Vagina (tissue), 2 donors: ENCODE data around the gene CIBAR2.

ENCODE experiments used
- CTCF ChIP-seq, 3 experiments: fragments of 450-650 bp in 2 of 3; fragments of 200-600 bp in 1 of 3; sonication (generic) in 1 of 3; IDR thresholded peaks; one replicate each; pipeline ENCODE4 v1.5.1; 2017 to 2019; ENCODE audit warnings: antibody characterized with exemption in 3 of 3, mild to moderate bottlenecking in 2 of 3, moderate library complexity in 2 of 3
- POLR2A ChIP-seq, 2 donors: fragments of 450-650 bp; IDR thresholded peaks; one replicate each; pipeline ENCODE4 v1.6.1; 2017; ENCODE audit warnings: antibody characterized with exemption in 2 of 2, mild to moderate bottlenecking in 2 of 2, moderate library complexity in 2 of 2
- POLR2AphosphoS5 ChIP-seq, 2 donors: sonication (generic); formaldehyde crosslinking; IDR thresholded peaks; one replicate each; pipeline ENCODE4 v1.9.0; 2017; ENCODE audit warnings: antibody characterized with exemption in 2 of 2, mild to moderate bottlenecking in 2 of 2, low read depth in 1 of 2; ENCODE audit not compliant: insufficient read depth in 1 of 2

- TF ChIP-seq POLR2A (IDR thresholded peaks at IDR 0.05) (no peak), CTCF (IDR thresholded peaks at IDR 0.05) (no peak), POLR2AphosphoS5 (IDR thresholded peaks at IDR 0.05; ENCODE audit: insufficient read depth in 1 of 2, low read depth in 1 of 2) (no peak)
Observed at GRCh38 chr16:85133290-85133599, 21.0 kb upstream of the CIBAR2 start.
